ENCODE measurements around the gene CNTN1.

- TF ChIP-seq POLR2AphosphoS5 (IDR thresholded peaks at IDR 0.05) (no peak), CTCF (IDR thresholded peaks at IDR 0.05) (no peak), POLR2A (IDR thresholded peaks at IDR 0.05) (no peak), EP300 (IDR thresholded peaks at IDR 0.05) (no peak)
These were observed 45.8 kb upstream of the CNTN1 start for GRCh38 chr12:40646456-40646855.
